Esophagus muscularis mucosa (tissue), 3 donors: ENCODE results near the gene NEDD9.

Experiments
- POLR2A ChIP-seq: fragments of 450-650 bp; IDR thresholded peaks from one replicate; pipeline ENCODE4 v1.6.1; 2017; ENCODE audit warnings: antibody characterized with exemption, moderate library complexity, mild to moderate bottlenecking, low read depth
- TF ChIP-seq, protein P1 (sequence below), 3 experiments: fragments of 200-600 bp in 2 of 3; fragments of 450-650 bp in 1 of 3; sonication (generic) in 2 of 3; IDR thresholded peaks; one replicate each; pipeline ENCODE4 v1.5.1; 2017 to 2019; ENCODE audit warnings: antibody characterized with exemption in 3 of 3, mild to moderate bottlenecking in 2 of 3, moderate library complexity in 1 of 3

DNA sequence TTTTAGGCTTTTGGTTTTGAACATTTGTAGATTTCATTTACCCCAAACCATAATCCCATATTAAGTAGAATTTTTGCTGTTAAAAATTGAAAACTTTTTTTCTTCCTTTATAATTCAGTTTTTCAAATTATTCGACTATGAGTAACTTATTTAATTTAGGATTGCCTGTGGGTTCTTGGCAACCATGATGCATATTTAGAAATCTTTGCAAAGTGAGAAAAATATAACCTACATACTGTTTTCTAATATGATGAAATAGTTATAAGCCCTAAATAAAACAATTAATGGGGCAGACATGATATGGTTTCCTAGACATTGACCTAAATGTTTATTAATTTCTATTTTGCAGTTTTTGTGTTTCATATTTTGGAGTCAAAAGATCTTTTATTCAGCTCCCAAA, 23.6 kb downstream of the NEDD9 start:
- TF ChIP-seq, protein P1, sequence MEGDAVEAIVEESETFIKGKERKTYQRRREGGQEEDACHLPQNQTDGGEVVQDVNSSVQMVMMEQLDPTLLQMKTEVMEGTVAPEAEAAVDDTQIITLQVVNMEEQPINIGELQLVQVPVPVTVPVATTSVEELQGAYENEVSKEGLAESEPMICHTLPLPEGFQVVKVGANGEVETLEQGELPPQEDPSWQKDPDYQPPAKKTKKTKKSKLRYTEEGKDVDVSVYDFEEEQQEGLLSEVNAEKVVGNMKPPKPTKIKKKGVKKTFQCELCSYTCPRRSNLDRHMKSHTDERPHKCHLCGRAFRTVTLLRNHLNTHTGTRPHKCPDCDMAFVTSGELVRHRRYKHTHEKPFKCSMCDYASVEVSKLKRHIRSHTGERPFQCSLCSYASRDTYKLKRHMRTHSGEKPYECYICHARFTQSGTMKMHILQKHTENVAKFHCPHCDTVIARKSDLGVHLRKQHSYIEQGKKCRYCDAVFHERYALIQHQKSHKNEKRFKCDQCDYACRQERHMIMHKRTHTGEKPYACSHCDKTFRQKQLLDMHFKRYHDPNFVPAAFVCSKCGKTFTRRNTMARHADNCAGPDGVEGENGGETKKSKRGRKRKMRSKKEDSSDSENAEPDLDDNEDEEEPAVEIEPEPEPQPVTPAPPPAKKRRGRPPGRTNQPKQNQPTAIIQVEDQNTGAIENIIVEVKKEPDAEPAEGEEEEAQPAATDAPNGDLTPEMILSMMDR (IDR thresholded peaks at IDR 0.05) = no peak
- TF ChIP-seq POLR2A = no peak
